ENCODE data around the gene CYYR1.

CYYR1 gene

GRCh38 chr21:26572702-26573381, at the start of gene CYYR1:
CYYR1 (minus strand) TSS chr21:26573286; CDS start chr21:26572940, 346 bp downstream.
- Histone ChIP-seq H3K9me3 (peaks cover 12% of the 10 kb centered on the region), H4K20me1 (no peaks in the 10 kb centered on the region), H3K36me3 (no peaks in the 10 kb centered on the region), H3K27ac (no peak within 1 kb of the TSS), H3K9ac (no peak within 1 kb of the TSS), H3K4me2 (no peak within 1 kb of the TSS), H3K4me3 (no peak within 1 kb of the TSS), H3K4me1 (no peaks in the 10 kb centered on the region), H3K27me3 (no peaks in the 10 kb centered on the region)
- TF ChIP-seq Cebpa-rat (IDR thresholded peaks at IDR 0.05): no peak

- Histone ChIP-seq H3K9me3 (no peaks in the 10 kb centered on the region), H3K4me3 (no peak overlapping the region), H3K4me2 (no peak overlapping the region), H3K4me1 (no peaks in the 10 kb centered on the region), H3K27me3 (no peaks in the 10 kb centered on the region), H3K9ac (no peak overlapping the region), H4K20me1 (no peaks in the 10 kb centered on the region), H3K27ac (no peak overlapping the region), H3K36me3 (no peaks in the 10 kb centered on the region)
- TF ChIP-seq Cebpa-rat (IDR thresholded peaks at IDR 0.05): no peak
These were observed 44.1 kb upstream of the CYYR1 start for GRCh38 chr21:26617176-26617575.

- no peak for TF ChIP-seq Cebpa-rat (IDR thresholded peaks at IDR 0.05)
- H3K36me3 ChIP-seq: no peaks in the 10 kb centered on the region
These were observed 41.2 kb upstream of the CYYR1 start for GRCh38 chr21:26614251-26614650.

GRCh38 chr21:26599261-26599660, 26.2 kb upstream of the CYYR1 start:
- no peak overlapping the region for H3K4me3 ChIP-seq
- no peaks in the 10 kb centered on the region for H3K36me3 ChIP-seq
- no peak for TF ChIP-seq Cebpa-rat (IDR thresholded peaks at IDR 0.05)
- H3K9me3 ChIP-seq: no peaks in the 10 kb centered on the region
- H3K4me2 ChIP-seq: no peak overlapping the region
- no peaks in the 10 kb centered on the region for H3K27me3 ChIP-seq
- no peak overlapping the region for H3K9ac ChIP-seq
- H4K20me1 ChIP-seq: no peaks in the 10 kb centered on the region
- H3K4me1 ChIP-seq: no peaks in the 10 kb centered on the region
- no peak overlapping the region for H3K27ac ChIP-seq

More at GRCh38 chr21:26614251-26614650, 41.2 kb upstream of the CYYR1 start:
- H3K9ac ChIP-seq: no peak overlapping the region
- H3K9me3 ChIP-seq: no peaks in the 10 kb centered on the region
- H3K27me3 ChIP-seq: no peaks in the 10 kb centered on the region
- no peak overlapping the region for H3K4me3 ChIP-seq
- H4K20me1 ChIP-seq: no peaks in the 10 kb centered on the region
- H3K27ac ChIP-seq: no peak overlapping the region
- H3K4me1 ChIP-seq: no peaks in the 10 kb centered on the region
- no peak overlapping the region for H3K4me2 ChIP-seq

GRCh38 chr21:26597981-26598380, 24.9 kb upstream of the CYYR1 start:
- no peaks in the 10 kb centered on the region for H3K9me3 ChIP-seq
- H3K27ac ChIP-seq: no peak overlapping the region
- H3K36me3 ChIP-seq: no peaks in the 10 kb centered on the region
- H3K4me1 ChIP-seq: no peaks in the 10 kb centered on the region
- H3K4me2 ChIP-seq: no peak overlapping the region
- no peak overlapping the region for H3K4me3 ChIP-seq
- H3K9ac ChIP-seq: no peak overlapping the region
- no peaks in the 10 kb centered on the region for H4K20me1 ChIP-seq
- H3K27me3 ChIP-seq: no peaks in the 10 kb centered on the region
- no peak for TF ChIP-seq Cebpa-rat (IDR thresholded peaks at IDR 0.05)

GRCh38 chr21:26597031-26597430, 23.9 kb upstream of the CYYR1 start:
- Histone ChIP-seq H3K9ac (no peak overlapping the region), H3K27ac (no peak overlapping the region), H4K20me1 (no peaks in the 10 kb centered on the region), H3K4me2 (no peak overlapping the region), H3K27me3 (no peaks in the 10 kb centered on the region), H3K4me3 (no peak overlapping the region), H3K4me1 (no peaks in the 10 kb centered on the region), H3K36me3 (no peaks in the 10 kb centered on the region), H3K9me3 (no peaks in the 10 kb centered on the region)
- TF ChIP-seq Cebpa-rat (IDR thresholded peaks at IDR 0.05): no peak

- H3K4me3 ChIP-seq: no peak overlapping the region
- H3K36me3 ChIP-seq: no peaks in the 10 kb centered on the region
- H4K20me1 ChIP-seq: no peaks in the 10 kb centered on the region
- no peak for TF ChIP-seq Cebpa-rat (IDR thresholded peaks at IDR 0.05)
- H3K27ac ChIP-seq: no peak overlapping the region
- H3K4me2 ChIP-seq: no peak overlapping the region
- H3K9ac ChIP-seq: no peak overlapping the region
- no peaks in the 10 kb centered on the region for H3K9me3 ChIP-seq
- no peaks in the 10 kb centered on the region for H3K27me3 ChIP-seq
- H3K4me1 ChIP-seq: no peaks in the 10 kb centered on the region
These were observed 22.9 kb upstream of the CYYR1 start for GRCh38 chr21:26595971-26596370.

GRCh38 chr21:26593800-26594199, 20.7 kb upstream of the CYYR1 start:
- Histone ChIP-seq H3K9ac (no peak overlapping the region), H3K4me1 (no peaks in the 10 kb centered on the region), H3K27me3 (no peaks in the 10 kb centered on the region), H3K27ac (no peak overlapping the region), H4K20me1 (no peaks in the 10 kb centered on the region), H3K4me2 (no peak overlapping the region), H3K4me3 (no peak overlapping the region), H3K36me3 (no peaks in the 10 kb centered on the region), H3K9me3 (no peaks in the 10 kb centered on the region)
- no peak for TF ChIP-seq Cebpa-rat (IDR thresholded peaks at IDR 0.05)

- H4K20me1 ChIP-seq: no peaks in the 10 kb centered on the region
- H3K9ac ChIP-seq: no peak overlapping the region
- TF ChIP-seq Cebpa-rat (IDR thresholded peaks at IDR 0.05): no peak
- no peaks in the 10 kb centered on the region for H3K4me1 ChIP-seq
- H3K27me3 ChIP-seq: no peaks in the 10 kb centered on the region
- H3K4me2 ChIP-seq: no peak overlapping the region
- no peak overlapping the region for H3K4me3 ChIP-seq
- H3K27ac ChIP-seq: no peak overlapping the region
- H3K36me3 ChIP-seq: no peaks in the 10 kb centered on the region
- no peaks in the 10 kb centered on the region for H3K9me3 ChIP-seq
These were observed 18.5 kb upstream of the CYYR1 start for GRCh38 chr21:26591543-26591942.

- no peaks in the 10 kb centered on the region for H3K9me3 ChIP-seq
- H3K27ac ChIP-seq: no peak overlapping the region
- TF ChIP-seq Cebpa-rat (IDR thresholded peaks at IDR 0.05): no peak
- H3K36me3 ChIP-seq: no peaks in the 10 kb centered on the region
- peaks cover 5% of the 10 kb centered on the region; the same call in 1 of the 2 replicates for H3K4me1 ChIP-seq
- no peak overlapping the region for H3K4me2 ChIP-seq
- no peak overlapping the region for H3K4me3 ChIP-seq
- H3K9ac ChIP-seq: no peak overlapping the region
- H3K27me3 ChIP-seq: no peaks in the 10 kb centered on the region
- no peaks in the 10 kb centered on the region for H4K20me1 ChIP-seq
These were observed 15.4 kb upstream of the CYYR1 start for GRCh38 chr21:26588446-26588845.

Data from BLaER1 (cell line).